ENCODE data around the gene ANKRD40CL. TPM values are rescaled to one million over a fixed set of nuclear protein-coding genes. Genes with fewer than 3 reads are reported as not detected.

Gene ANKRD40CL
- total and polyA plus RNA-seq, 9 of the 15 experiments (the other 6 are each of a cell fraction or from before 2014, with no cell fraction given), result not detected

GRCh38 chr17:50719144-50719923 is 48.0 kb downstream of the ANKRD40CL start, which contains the start of gene LUC7L3 (continued):
- peak; percentile 78 for TF ChIP-seq ZNF589 (CRISPR knock-in tag; IDR thresholded peaks at IDR 0.05; ENCODE audit: low read depth)
- TF ChIP-seq ZFPM2 (CRISPR knock-in tag; IDR thresholded peaks at IDR 0.05), result no peak
- TF ChIP-seq NUFIP1 (IDR thresholded peaks at IDR 0.05; ENCODE audit: partially characterized antibody), result no peak
- TF ChIP-seq, protein P1, sequence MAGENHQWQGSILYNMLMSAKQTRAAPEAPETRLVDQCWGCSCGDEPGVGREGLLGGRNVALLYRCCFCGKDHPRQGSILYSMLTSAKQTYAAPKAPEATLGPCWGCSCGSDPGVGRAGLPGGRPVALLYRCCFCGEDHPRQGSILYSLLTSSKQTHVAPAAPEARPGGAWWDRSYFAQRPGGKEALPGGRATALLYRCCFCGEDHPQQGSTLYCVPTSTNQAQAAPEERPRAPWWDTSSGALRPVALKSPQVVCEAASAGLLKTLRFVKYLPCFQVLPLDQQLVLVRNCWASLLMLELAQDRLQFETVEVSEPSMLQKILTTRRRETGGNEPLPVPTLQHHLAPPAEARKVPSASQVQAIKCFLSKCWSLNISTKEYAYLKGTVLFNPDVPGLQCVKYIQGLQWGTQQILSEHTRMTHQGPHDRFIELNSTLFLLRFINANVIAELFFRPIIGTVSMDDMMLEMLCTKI (IDR thresholded peaks at IDR 0.05; ENCODE audit: partially characterized antibody), result no peak
- TF ChIP-seq POLR2AphosphoS2 (IDR thresholded peaks at IDR 0.05; ENCODE audit: low read length), result peak; percentile 90; the same call in 1 of the 2 replicates
- peak; percentile 60; the same call in 1 of the 2 replicates for TF ChIP-seq RB1 (IDR thresholded peaks at IDR 0.05; ENCODE audit: low read depth)
- TF ChIP-seq THAP12 (CRISPR knock-in tag; IDR thresholded peaks at IDR 0.05), result peak; percentile 18
- TF ChIP-seq TFAM (CRISPR knock-in tag; conservative IDR thresholded peaks at IDR 0.05), result no peak
- no peak for TF ChIP-seq ZNF75A (CRISPR knock-in tag; IDR thresholded peaks at IDR 0.05)
- no peak; the same call in 1 of the 2 replicates for TF ChIP-seq TCF3 (CRISPR knock-in tag; IDR thresholded peaks at IDR 0.05)
- TF ChIP-seq RREB1 (CRISPR knock-in tag; IDR thresholded peaks at IDR 0.05), result no peak
- TF ChIP-seq KDM4B (IDR thresholded peaks at IDR 0.05; ENCODE audit: borderline replicate concordance in 2 of 2, low read depth in 1 of 2), result no peak; a peak in 1 of 4 replicates
- peak; percentile 64 for TF ChIP-seq ATF7 (IDR thresholded peaks at IDR 0.05)
- TF ChIP-seq GATA2 (CRISPR knock-in tag; IDR thresholded peaks at IDR 0.05), result no peak; the same call in 1 of the 2 replicates
- TF ChIP-seq, protein P2, sequence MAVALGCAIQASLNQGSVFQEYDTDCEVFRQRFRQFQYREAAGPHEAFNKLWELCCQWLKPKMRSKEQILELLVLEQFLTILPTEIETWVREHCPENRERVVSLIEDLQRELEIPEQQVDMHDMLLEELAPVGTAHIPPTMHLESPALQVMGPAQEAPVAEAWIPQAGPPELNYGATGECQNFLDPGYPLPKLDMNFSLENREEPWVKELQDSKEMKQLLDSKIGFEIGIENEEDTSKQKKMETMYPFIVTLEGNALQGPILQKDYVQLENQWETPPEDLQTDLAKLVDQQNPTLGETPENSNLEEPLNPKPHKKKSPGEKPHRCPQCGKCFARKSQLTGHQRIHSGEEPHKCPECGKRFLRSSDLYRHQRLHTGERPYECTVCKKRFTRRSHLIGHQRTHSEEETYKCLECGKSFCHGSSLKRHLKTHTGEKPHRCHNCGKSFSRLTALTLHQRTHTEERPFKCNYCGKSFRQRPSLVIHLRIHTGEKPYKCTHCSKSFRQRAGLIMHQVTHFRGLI (CRISPR knock-in tag; IDR thresholded peaks at IDR 0.05), result 0 out of 2 replicates have a peak, but pooled peaks have one; percentile 39

All from K562 (cell line).